H1 (cell line): ENCODE data around the gene MYOZ2. TPM values are rescaled to one million over a fixed set of nuclear protein-coding genes. Genes with fewer than 3 reads are reported as not detected.

Source experiments
- CTCF ChIA-PET: fragments of 300-600 bp; sonication (Branson Sonifier 250); formaldehyde crosslinking; loops from one replicate; lab custom pipeline; 2021; ENCODE audit not compliant: partially characterized antibody; lab: Charles Lee
- POLR2A ChIA-PET: fragments of 300-600 bp; sonication (Branson Sonifier 250); formaldehyde crosslinking; loops from one replicate; lab custom pipeline; 2021; ENCODE audit warnings: inconsistent platforms; ENCODE audit not compliant: partially characterized antibody; lab: Charles Lee
- DNase-seq, 2 experiments: peaks; one replicate each; pipeline versions ENCODE4 v3.0.0 to v3.0.0-alpha.2; 2010 to 2022; ENCODE audit warnings: low spot score in 2 of 2, low read depth in 1 of 2, mixed read lengths in 1 of 2
- FAIRE-seq: peaks from 2 replicates; lab custom pipeline; 2011; peaks lifted over from hg19 to GRCh38; lab: Jason Lieb, UNC
- H2AFZ ChIP-seq: 2 replicates; pipeline ENCODE4 v1.8.1; 2012; ENCODE audit warnings: low read length, inconsistent platforms
- H2AK5ac ChIP-seq: 2 replicates; pipeline ENCODE4 v1.6.1; 2013; ENCODE audit warnings: low read depth, low read length
- H2BK120ac ChIP-seq: replicated peaks from 2 replicates; pipeline ENCODE3; 2013; ENCODE audit warnings: low read depth, low read length, inconsistent platforms
- H2BK12ac ChIP-seq: 2 replicates; pipeline ENCODE4 v1.6.1; 2013; ENCODE audit warnings: low read depth, low read length
- H2BK15ac ChIP-seq: 2 replicates; pipeline ENCODE4 v1.6.1; 2013; ENCODE audit warnings: low read length
- H2BK20ac ChIP-seq: 2 replicates; pipeline ENCODE4 v1.6.1; 2013; ENCODE audit warnings: low read length
- H2BK5ac ChIP-seq: 2 replicates; pipeline ENCODE4 v1.6.1; 2013; ENCODE audit warnings: low read depth, low read length
- H3K14ac ChIP-seq: 2 replicates; pipeline ENCODE4 v1.6.1; 2013; ENCODE audit warnings: inconsistent platforms; ENCODE audit not compliant: insufficient read length
- H3K18ac ChIP-seq: 2 replicates; pipeline ENCODE4 v1.6.1; 2013; ENCODE audit warnings: low read length; ENCODE audit errors: extremely low read depth
- H3K23ac ChIP-seq: 2 replicates; pipeline ENCODE4 v1.6.1; 2013; ENCODE audit warnings: inconsistent platforms; ENCODE audit not compliant: insufficient read length
- H3K23me2 ChIP-seq: 2 replicates; pipeline ENCODE4 v1.6.1; 2013; ENCODE audit warnings: low read depth, low read length
- H3K27ac ChIP-seq: 2 replicates; pipeline ENCODE4 v1.6.1; 2011; ENCODE audit warnings: low read depth, low read length, inconsistent platforms
- H3K27me3 ChIP-seq, 4 experiments: replicated peaks in 1 of 4; 1 replicate in 1 of 4; 2 replicates in 3 of 4; pipeline versions ENCODE4 v1.6.1 to v1.8.1; 2011 to 2013; ENCODE audit warnings: low read length in 3 of 4, mild to moderate bottlenecking in 3 of 4, inconsistent platforms in 2 of 4, mixed read lengths in 2 of 4, moderate library complexity in 1 of 4; ENCODE audit not compliant: control insufficient read depth in 3 of 4, insufficient read depth in 3 of 4; ENCODE audit errors: extremely low read depth in 1 of 4
- H3K36me3 ChIP-seq, 4 experiments: 2 replicates each; pipeline versions ENCODE4 v1.6.1 to v1.8.1; 2011 to 2013; ENCODE audit warnings: mild to moderate bottlenecking in 4 of 4, low read length in 3 of 4, moderate library complexity in 2 of 4, control low read depth in 1 of 4, inconsistent platforms in 1 of 4; ENCODE audit not compliant: insufficient read depth in 4 of 4, control insufficient read depth in 2 of 4
- H3K4ac ChIP-seq: replicated peaks from 2 replicates; pipeline ENCODE3; 2013; ENCODE audit warnings: low read length, low read depth, mixed read lengths, inconsistent platforms; ENCODE audit not compliant: insufficient read length
- H3K4me1 ChIP-seq, 4 experiments: replicated peaks in 1 of 4; 1 replicate in 1 of 4; 2 replicates in 3 of 4; pipeline versions ENCODE4 v1.6.1 to v1.8.1; 2011 to 2013; ENCODE audit warnings: low read length in 3 of 4, inconsistent platforms in 2 of 4, mixed read lengths in 1 of 4; ENCODE audit not compliant: insufficient read depth in 4 of 4, control insufficient read depth in 3 of 4
- H3K4me2 ChIP-seq, 2 experiments: 2 replicates each; pipeline versions ENCODE4 v1.6.1 to v1.8.1; 2011 to 2013; ENCODE audit warnings: low read depth in 2 of 2, low read length in 2 of 2, control low read depth in 1 of 2, inconsistent platforms in 1 of 2, mild to moderate bottlenecking in 1 of 2; ENCODE audit not compliant: insufficient read depth in 1 of 2
- H3K4me3 ChIP-seq, 4 experiments: fragments of 200-600, 300-600 bp in 1 of 4; sonication (generic), shearing (Covaris generic), sonication (Bioruptor Twin) in 1 of 4; 2 replicates each; pipeline versions ENCODE4 v1.5.1 to v1.8.1; 2011 to 2016; ENCODE audit warnings: low read length in 4 of 4, low read depth in 3 of 4, control low read depth in 2 of 4, inconsistent platforms in 2 of 4, mild to moderate bottlenecking in 2 of 4, mixed read lengths in 1 of 4, moderate library complexity in 1 of 4; ENCODE audit not compliant: insufficient read depth in 2 of 4; ENCODE audit errors: extremely low read depth in 1 of 4
- H3K56ac ChIP-seq: replicated peaks from 2 replicates; pipeline ENCODE3; 2013; ENCODE audit warnings: low read depth, mild to moderate bottlenecking, mixed read lengths, low read length, inconsistent platforms; ENCODE audit not compliant: insufficient read length
- H3K79me1 ChIP-seq: 2 replicates; pipeline ENCODE4 v1.6.1; 2013; ENCODE audit warnings: low read depth, low read length, control low read depth
- H3K79me2 ChIP-seq, 2 experiments: 2 replicates each; pipeline versions ENCODE4 v1.6.1 to v1.8.1; 2012 to 2013; ENCODE audit warnings: low read length in 2 of 2, mild to moderate bottlenecking in 2 of 2, inconsistent platforms in 1 of 2; ENCODE audit not compliant: insufficient read depth in 2 of 2, control insufficient read depth in 1 of 2
- H3K9ac ChIP-seq, 4 experiments: replicated peaks in 1 of 4; 1 replicate in 1 of 4; 2 replicates in 3 of 4; pipeline versions ENCODE4 v1.6.1 to v1.8.1; 2011 to 2013; ENCODE audit warnings: low read depth in 3 of 4, low read length in 3 of 4, control low read depth in 2 of 4, mild to moderate bottlenecking in 2 of 4, moderate library complexity in 2 of 4, inconsistent platforms in 1 of 4; ENCODE audit errors: extremely low read depth in 1 of 4
- H3K9me3 ChIP-seq, 2 experiments: 2 replicates each; pipeline versions ENCODE4 v1.6.1 to v1.8.1; 2012 to 2013; ENCODE audit warnings: mild to moderate bottlenecking in 2 of 2, moderate library complexity in 2 of 2, control low read depth in 1 of 2, inconsistent platforms in 1 of 2, low read depth in 1 of 2, low read length in 1 of 2, mixed read lengths in 1 of 2; ENCODE audit not compliant: insufficient read depth in 2 of 2
- H4K20me1 ChIP-seq, 2 experiments: replicated peaks in 1 of 2; 2 replicates each; pipeline versions ENCODE3 to v1.8.1; 2011 to 2013; ENCODE audit warnings: inconsistent platforms in 2 of 2, low read length in 2 of 2, mild to moderate bottlenecking in 1 of 2; ENCODE audit not compliant: insufficient read depth in 2 of 2, control insufficient read depth in 1 of 2
- H4K5ac ChIP-seq: 2 replicates; pipeline ENCODE4 v1.6.1; 2013; ENCODE audit warnings: low read length, low read depth, mixed read lengths, inconsistent platforms; ENCODE audit not compliant: insufficient read length
- H4K8ac ChIP-seq: 2 replicates; pipeline ENCODE4 v1.8.0; 2013; ENCODE audit warnings: mild to moderate bottlenecking, moderate library complexity, low read length, inconsistent platforms; ENCODE audit not compliant: insufficient read depth; ENCODE audit errors: extremely low read depth
- H4K91ac ChIP-seq: replicated peaks from 2 replicates; pipeline ENCODE3; 2013; ENCODE audit warnings: low read length, mixed read lengths, inconsistent platforms; ENCODE audit not compliant: insufficient read length
- BRCA1 ChIP-seq: IDR thresholded peaks from 2 replicates; pipeline ENCODE4 v1.6.1; 2012; ENCODE audit warnings: low read depth, low read length, improper control_type of control experiment
- EGR1 ChIP-seq: IDR thresholded peaks from 2 replicates; pipeline ENCODE4 v1.6.1; 2011; ENCODE audit warnings: low read depth, low read length, borderline replicate concordance
- JUN ChIP-seq: IDR thresholded peaks from 2 replicates; pipeline ENCODE4 v1.6.1; 2011; ENCODE audit warnings: low read depth, mild to moderate bottlenecking, improper control_type of control experiment, low read length
- JUND ChIP-seq: IDR thresholded peaks from 2 replicates; pipeline ENCODE4 v1.6.1; 2011; ENCODE audit warnings: mild to moderate bottlenecking, improper control_type of control experiment, low read length
- MAFK ChIP-seq: IDR thresholded peaks from 2 replicates; pipeline ENCODE4 v1.6.1; 2012; ENCODE audit warnings: low read depth, mild to moderate bottlenecking, improper control_type of control experiment, low read length
- NRF1 ChIP-seq: IDR thresholded peaks from 2 replicates; pipeline ENCODE4 v1.6.1; 2011; ENCODE audit warnings: mild to moderate bottlenecking, low read depth, low read length, improper control_type of control experiment
- POLR2AphosphoS5 ChIP-seq: IDR thresholded peaks from 2 replicates; pipeline ENCODE4 v1.6.1; 2011; ENCODE audit warnings: low read depth, low read length
- RAD21 ChIP-seq, 2 experiments: IDR thresholded peaks in 1 of 2; conservative IDR thresholded peaks in 1 of 2; 2 replicates each; pipeline ENCODE4 v1.6.1; 2011; ENCODE audit warnings: low read depth in 2 of 2, low read length in 2 of 2, improper control_type of control experiment in 1 of 2, inconsistent platforms in 1 of 2, mild to moderate bottlenecking in 1 of 2, moderate library complexity in 1 of 2
- RFX5 ChIP-seq: IDR thresholded peaks from 2 replicates; pipeline ENCODE4 v1.6.1; 2011; ENCODE audit warnings: low read depth, low read length, improper control_type of control experiment, borderline replicate concordance
- SIN3A ChIP-seq, 2 experiments: IDR thresholded peaks in 1 of 2; conservative IDR thresholded peaks in 1 of 2; 2 replicates each; pipeline ENCODE4 v1.6.1; 2011 to 2012; ENCODE audit warnings: low read length in 2 of 2, improper control_type of control experiment in 1 of 2, low read depth in 1 of 2, mild to moderate bottlenecking in 1 of 2
- TEAD4 ChIP-seq: IDR thresholded peaks from 2 replicates; pipeline ENCODE4 v1.6.1; 2012; ENCODE audit warnings: low read depth, low read length, inconsistent platforms, mixed read lengths
- WGBS, 2 experiments: shearing (Covaris generic) in 1 of 2; methylation state at CpG; one replicate each; pipeline versions ENCODE4 v1.1.6 to v1.1.7; 2013 to 2015; ENCODE audit warnings: low lambda C conversion rate in 2 of 2, mixed read lengths in 2 of 2, inconsistent platforms in 1 of 2, low coverage in 1 of 2, missing lambda C conversion rate in 1 of 2; ENCODE audit not compliant: insufficient replicate concordance in 2 of 2, insufficient coverage in 1 of 2, insufficient read length in 1 of 2; ENCODE audit errors: extremely low coverage in 1 of 2, missing lambda C conversion rate in 1 of 2; 5-methylcytosine and 5-hydroxymethylcytosine counted together
- polyA plus RNA-seq, 7 experiments: library from polyadenylated mRNA; depleted of rRNA in 3 of 7; stranded (reverse) in 5 of 7; unstranded in 2 of 7; fragments of >200 nt in 5 of 7; fragments of 200-250 nt in 2 of 7; gene quantifications; 1 replicate in 5 of 7; 2 replicates in 1 of 7; 4 replicates in 1 of 7; pipeline versions ENCODE4 v1.2.1 to v1.2.3, GENCODE V29; 2011 to 2013; ENCODE audit warnings: missing spikeins in 2 of 7, mixed read lengths in 2 of 7
- total RNA-seq: library from RNA; stranded (reverse); fragmentation: NEBNext Ultra II Directional; extraction: Animal tissue kit (Norgen Biotek cat#: 25700); gene quantifications from 2 replicates; pipeline ENCODE4 v1.2.1, GENCODE V29; 2021
- TF ChIP-seq, protein P1 (sequence below): IDR thresholded peaks from 2 replicates; pipeline ENCODE4 v1.6.1; 2011; ENCODE audit warnings: low read depth, mild to moderate bottlenecking, low read length; ENCODE audit not compliant: insufficient read depth
- TF ChIP-seq, protein P2 (sequence below): IDR thresholded peaks from 2 replicates; pipeline ENCODE4 v1.6.1; 2012; ENCODE audit warnings: inconsistent platforms

MYOZ2 gene
- total and polyA plus RNA-seq, 2 of the 8 experiments (the other 6 are each of a cell fraction or from before 2014, with no cell fraction given): not detected

DNA sequence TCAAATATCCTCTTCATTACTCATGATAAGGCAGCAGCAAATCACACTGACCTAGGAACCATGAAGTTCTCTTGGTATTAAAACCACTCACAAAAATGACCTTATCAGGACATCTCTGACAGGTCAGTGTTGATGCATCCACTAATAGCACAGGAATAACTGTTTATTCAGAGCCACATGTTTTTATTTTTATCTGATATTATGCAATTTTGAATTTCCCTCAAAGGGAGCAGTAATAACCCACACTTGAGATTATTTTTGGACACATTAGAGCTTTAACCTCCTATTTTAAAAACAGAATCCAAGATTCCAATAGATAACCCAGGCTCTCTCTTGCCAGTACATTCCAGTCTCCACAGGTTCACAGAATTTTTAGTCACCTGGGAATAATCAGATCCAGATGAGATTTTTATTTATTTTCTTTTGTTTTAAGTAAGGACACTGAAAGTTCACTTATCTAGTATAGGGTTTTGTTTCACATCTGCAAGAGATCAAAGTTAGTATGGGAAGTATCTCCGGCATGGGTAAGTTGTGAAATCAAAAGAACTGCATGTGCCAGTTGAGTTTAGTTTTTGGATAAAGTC is 36.3 kb upstream of the MYOZ2 start:
- Histone ChIP-seq H3K56ac (no peak overlapping the region), H3K79me1 (no peaks in the 10 kb centered on the region), H4K20me1 (no peaks in the 10 kb centered on the region), H2BK15ac (no peak overlapping the region), H4K8ac (no peak overlapping the region), H3K4me3 (no peak overlapping the region), H2BK120ac (no peak overlapping the region), H3K4me1 (no peaks in the 10 kb centered on the region), H3K27me3 (no peaks in the 10 kb centered on the region), H3K4ac (no peak overlapping the region), H3K79me2 (no peaks in the 10 kb centered on the region), H3K27ac (no peak overlapping the region), H2BK20ac (no peak overlapping the region), H2BK12ac (no peak overlapping the region), H2BK5ac (no peak overlapping the region), H3K14ac (no peak overlapping the region), H3K23me2 (no peaks in the 10 kb centered on the region), H2AK5ac (no peak overlapping the region), H4K5ac (no peak overlapping the region), H3K9me3 (no peaks in the 10 kb centered on the region), H3K18ac (no peak overlapping the region), H3K23ac (no peak overlapping the region), H3K36me3 (no peaks in the 10 kb centered on the region; a peak in 1 of 8 replicates), H3K9ac (no peak overlapping the region), H4K91ac (no peak overlapping the region), H3K4me2 (no peak overlapping the region), H2AFZ (no peak overlapping the region)
- POLR2A ChIA-PET: no interaction called here
- WGBS, 2 experiments: 93% methylated on average over 1 of the region's 1 CpG; no CpG with 5 or more reads in 1 of the 2 experiments
- FAIRE-seq (no peak), DNase-seq (no peak)
- CTCF ChIA-PET: no interaction called here
- TF ChIP-seq RFX5 (no peak), MAFK (no peak), POLR2AphosphoS5 (no peak), RAD21 (IDR thresholded peaks at IDR 0.05 in 1 of 2, conservative IDR thresholded peaks at IDR 0.05 in 1 of 2; ENCODE audit: low read depth in 2 of 2, low read length in 2 of 2) (no peak), NRF1 (no peak), JUN (no peak), BRCA1 (no peak), SIN3A (conservative IDR thresholded peaks at IDR 0.05 in 1 of 2, IDR thresholded peaks at IDR 0.05 in 1 of 2; ENCODE audit: low read depth in 1 of 2, low read length in 2 of 2) (no peak), TEAD4 (no peak), JUND (no peak), EGR1 (no peak)
- TF ChIP-seq, protein P1, sequence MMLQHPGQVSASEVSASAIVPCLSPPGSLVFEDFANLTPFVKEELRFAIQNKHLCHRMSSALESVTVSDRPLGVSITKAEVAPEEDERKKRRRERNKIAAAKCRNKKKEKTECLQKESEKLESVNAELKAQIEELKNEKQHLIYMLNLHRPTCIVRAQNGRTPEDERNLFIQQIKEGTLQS: no peak
- TF ChIP-seq, protein P2, sequence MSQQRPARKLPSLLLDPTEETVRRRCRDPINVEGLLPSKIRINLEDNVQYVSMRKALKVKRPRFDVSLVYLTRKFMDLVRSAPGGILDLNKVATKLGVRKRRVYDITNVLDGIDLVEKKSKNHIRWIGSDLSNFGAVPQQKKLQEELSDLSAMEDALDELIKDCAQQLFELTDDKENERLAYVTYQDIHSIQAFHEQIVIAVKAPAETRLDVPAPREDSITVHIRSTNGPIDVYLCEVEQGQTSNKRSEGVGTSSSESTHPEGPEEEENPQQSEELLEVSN: no peak
